Epithelial cell of proximal tubule (primary cell): Measurements from ENCODE around the gene MTURN. TPM values are rescaled to one million over a fixed set of nuclear protein-coding genes. Genes with fewer than 3 reads are reported as not detected.
A peak's percentile ranks its signal among the peaks of the same experiment; 100 is the strongest.

Experiments
- DNase-seq: peaks from one replicate; pipeline ENCODE4 v3.0.0-alpha.2; 2011; ENCODE audit warnings: low read depth
- H3K4me3 ChIP-seq: 2 replicates; pipeline ENCODE4 v1.5.1; 2011; ENCODE audit warnings: low read depth, mild to moderate bottlenecking, low read length
- total RNA-seq: library from RNA; depleted of rRNA; stranded (reverse); fragments of >200 nt; gene quantifications from 2 replicates; pipeline ENCODE4 v1.2.3, GENCODE V29; 2015
- TF ChIP-seq, protein P1 (sequence below): conservative IDR thresholded peaks from 2 replicates; pipeline ENCODE4 v1.5.1; 2012; ENCODE audit warnings: low read depth, mild to moderate bottlenecking, low read length

The MTURN gene
- total RNA-seq, 1 donor from 2014 or later, result 4.7 TPM

GRCh38 chr7:30136117-30136731 lies 1.4 kb downstream of the MTURN start:
- DNase-seq, result no peak
- H3K4me3 ChIP-seq, result peak overlapping the region; percentile 75
- TF ChIP-seq, protein P1, sequence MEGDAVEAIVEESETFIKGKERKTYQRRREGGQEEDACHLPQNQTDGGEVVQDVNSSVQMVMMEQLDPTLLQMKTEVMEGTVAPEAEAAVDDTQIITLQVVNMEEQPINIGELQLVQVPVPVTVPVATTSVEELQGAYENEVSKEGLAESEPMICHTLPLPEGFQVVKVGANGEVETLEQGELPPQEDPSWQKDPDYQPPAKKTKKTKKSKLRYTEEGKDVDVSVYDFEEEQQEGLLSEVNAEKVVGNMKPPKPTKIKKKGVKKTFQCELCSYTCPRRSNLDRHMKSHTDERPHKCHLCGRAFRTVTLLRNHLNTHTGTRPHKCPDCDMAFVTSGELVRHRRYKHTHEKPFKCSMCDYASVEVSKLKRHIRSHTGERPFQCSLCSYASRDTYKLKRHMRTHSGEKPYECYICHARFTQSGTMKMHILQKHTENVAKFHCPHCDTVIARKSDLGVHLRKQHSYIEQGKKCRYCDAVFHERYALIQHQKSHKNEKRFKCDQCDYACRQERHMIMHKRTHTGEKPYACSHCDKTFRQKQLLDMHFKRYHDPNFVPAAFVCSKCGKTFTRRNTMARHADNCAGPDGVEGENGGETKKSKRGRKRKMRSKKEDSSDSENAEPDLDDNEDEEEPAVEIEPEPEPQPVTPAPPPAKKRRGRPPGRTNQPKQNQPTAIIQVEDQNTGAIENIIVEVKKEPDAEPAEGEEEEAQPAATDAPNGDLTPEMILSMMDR, result no peak

DNA sequence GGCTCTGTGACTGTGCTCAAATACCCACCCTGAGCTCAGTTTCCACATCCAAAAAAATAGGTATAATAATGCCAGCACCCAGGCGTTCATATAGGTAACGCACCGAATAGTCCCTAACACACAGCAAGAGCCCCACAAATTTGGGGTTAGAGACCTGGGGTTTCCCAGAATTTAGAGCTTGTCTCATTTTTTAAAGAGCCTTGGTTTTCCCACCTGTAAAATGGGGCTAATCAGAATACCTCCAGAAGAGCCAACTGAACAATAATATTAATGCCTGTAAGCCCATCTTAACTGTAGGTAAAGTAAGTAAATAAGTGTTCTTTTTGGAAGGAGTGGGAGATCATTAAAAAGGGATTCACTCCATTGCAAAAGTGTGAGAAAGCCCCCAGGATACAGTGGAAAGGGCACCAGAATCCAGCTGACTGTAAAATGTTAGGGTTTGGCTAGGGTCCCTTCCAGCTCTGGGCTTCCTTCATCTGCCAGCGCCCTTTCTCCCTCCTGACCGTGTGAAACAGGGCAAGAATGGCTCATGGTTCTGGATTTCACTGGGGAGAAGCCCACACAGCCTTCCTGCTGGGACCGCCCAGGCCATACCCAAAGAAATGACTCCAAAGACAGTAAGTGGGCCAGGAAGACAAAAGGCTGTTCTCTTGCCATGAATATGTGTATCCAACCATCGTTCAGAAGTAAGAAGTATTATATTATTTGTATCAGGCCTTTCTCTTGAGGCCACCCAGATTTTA lies 2.1 kb downstream of the MTURN start:
- no peak for DNase-seq
- H3K4me3 ChIP-seq, result peak overlapping the region; percentile 75
- TF ChIP-seq, protein P1, result no peak

DNA sequence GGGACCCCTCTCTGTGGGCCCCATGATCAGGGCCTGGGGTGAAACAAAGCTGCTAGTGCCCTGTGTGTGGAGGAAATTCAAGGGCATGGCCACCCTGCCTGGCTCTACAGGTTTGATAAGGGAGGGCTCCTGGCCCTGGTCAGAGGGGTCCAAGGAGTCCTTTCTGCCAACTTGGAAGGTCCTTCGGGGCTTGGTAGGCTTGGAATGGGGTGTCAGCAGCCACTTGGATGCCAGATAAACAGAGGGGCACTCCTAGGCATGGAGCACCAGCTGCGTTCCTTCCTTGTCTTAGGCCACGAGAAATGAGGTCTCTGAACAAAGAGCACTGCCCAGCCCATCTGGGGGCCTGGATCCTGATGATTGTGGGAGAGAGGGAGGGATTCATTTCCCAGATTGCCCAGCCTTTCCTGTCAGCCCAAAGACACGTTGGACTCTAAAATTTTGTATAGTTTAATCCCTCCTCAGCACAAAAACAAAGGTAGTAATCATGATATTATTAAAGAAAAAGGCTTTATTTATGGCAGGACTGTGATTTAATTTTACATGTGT lies 5.1 kb downstream of the MTURN start:
- no peak overlapping the region for H3K4me3 ChIP-seq
- no peak for DNase-seq
- TF ChIP-seq, protein P1, result no peak

GRCh38 chr7:30140456-30140855 lies 5.7 kb downstream of the MTURN start:
- TF ChIP-seq, protein P1, result no peak
- no peak for DNase-seq
- H3K4me3 ChIP-seq, result no peak overlapping the region

DNA sequence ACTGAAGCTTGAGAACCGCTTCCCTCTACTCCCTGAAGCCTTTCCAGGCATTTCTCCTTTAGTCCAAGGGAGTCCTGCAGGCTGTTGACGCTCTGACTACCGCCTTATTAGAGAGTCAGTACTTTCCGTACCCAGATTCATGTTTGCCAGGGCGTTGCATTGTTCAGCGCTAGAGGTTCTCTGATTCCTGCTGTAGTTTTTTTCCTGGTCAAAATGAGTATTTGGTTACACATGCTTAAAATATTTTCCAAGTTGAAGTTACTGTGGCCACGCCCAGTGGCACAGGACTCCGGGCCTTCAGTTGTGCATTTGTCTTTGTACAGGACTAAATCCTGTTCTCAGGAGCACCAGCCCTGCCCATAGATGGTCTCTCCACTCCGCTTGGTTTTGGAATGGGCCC lies 7.9 kb downstream of the MTURN start:
- peak; percentile 46 for DNase-seq
- no peak overlapping the region for H3K4me3 ChIP-seq
- TF ChIP-seq, protein P1, result no peak

- DNase-seq, result peak; percentile 35
- TF ChIP-seq, protein P1, result no peak
- no peak overlapping the region for H3K4me3 ChIP-seq
Measured at GRCh38 chr7:30143748-30144251, 9.0 kb downstream of the MTURN start.
